Bone marrow (tissue), 2 donors: ENCODE data around the gene TMEM151B.
A peak's percentile ranks its signal among the peaks of the same experiment; 100 is the strongest.
"Not testable (repeated sequence)": the region's sequence is repeated elsewhere in the genome, so short reads cannot be mapped to it uniquely, and the experiment has no call there.

ENCODE experiments used
- DNase-seq, 2 donors: peaks; one replicate each; lab custom pipeline; 2025; lab: John Stamatoyannopoulos, UW

The TMEM151B gene

GRCh38 chr6:44333942-44334341, 63.7 kb downstream of the TMEM151B start:
- no peak for DNase-seq

DNA sequence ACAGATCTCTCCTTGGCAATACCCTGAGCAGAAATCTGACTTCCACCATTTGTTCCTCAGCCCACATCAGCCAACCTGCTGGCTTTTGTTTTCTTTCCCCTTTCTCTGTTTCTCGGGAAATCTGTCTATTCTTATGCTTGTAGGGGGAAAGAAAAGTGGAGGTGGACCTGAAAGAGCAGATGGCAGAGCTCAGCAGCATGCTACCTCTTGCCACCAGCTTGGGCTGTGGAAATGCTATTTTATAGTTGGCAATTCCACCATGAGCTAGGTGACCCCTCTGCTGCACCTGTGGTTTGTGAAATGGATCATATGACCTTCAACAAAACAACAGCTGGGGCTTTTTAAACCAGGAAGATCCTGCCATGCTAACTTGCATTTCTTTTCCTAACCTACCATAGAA, 65.4 kb downstream of the TMEM151B start:
- no peak for DNase-seq

- peak; percentile 8 to 55 for DNase-seq
Measured at GRCh38 chr6:44338228-44339122, 68.2 kb downstream of the TMEM151B start.

DNA sequence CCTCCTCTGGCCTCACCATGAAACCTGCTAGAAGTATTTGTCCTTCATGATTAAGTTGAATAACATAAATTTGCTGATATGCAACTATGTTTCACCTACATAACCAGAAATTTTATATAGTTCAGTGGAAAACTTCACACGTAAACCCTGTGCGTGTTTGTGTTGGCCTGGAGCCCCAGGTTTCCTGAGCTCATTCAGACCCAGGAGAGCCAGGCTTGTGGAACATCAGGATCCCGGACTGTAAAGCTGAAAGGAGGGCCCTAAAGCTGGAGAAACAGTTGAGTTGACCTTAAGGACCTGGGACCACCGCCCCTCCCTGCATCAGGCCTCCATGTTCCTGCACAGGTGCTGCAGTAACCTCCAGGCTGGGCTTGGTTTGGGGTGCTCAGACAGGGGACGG, 69.1 kb downstream of the TMEM151B start:
- no peak for DNase-seq

DNA sequence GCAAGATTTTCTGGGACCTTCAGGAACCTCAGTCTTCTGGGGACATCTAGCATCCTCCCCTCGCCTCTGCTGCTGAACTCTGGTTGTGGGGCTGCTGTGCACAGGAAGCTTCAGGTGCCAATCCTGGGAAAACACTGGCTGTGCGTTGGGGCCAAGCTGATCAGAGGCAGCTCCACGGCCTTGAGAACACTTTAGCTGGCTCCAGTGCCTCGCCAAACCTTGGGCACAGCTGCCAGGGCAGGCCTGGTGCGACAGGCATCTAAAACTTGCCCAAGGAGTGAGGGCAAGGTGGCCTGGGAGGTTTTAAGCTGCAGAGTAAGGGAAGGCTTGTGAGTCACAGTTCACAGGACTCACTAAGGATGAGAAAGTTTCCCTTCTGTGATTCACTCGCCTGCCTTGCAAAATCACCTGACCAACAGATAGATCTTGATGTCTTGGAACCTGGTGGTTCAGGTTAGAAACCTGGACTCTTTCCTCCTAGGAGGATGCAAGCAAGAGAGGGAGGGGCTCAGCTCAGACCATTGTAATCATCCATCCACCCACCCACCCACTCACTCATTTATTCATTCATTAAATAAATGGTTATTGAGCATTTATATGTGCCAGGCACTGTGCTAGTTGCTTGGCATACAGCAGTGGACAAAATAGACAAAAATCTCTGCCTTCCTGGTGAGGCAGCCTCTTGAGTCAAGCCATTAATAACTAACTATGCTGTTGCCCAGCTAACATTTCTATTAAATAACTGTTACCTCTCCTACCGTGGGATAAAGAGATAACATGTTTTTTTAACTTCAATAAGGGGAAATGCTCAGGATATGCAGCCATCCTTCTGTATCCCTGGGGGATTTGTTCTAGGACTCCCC, 69.7 kb downstream of the TMEM151B start:
- no peak for DNase-seq

DNA sequence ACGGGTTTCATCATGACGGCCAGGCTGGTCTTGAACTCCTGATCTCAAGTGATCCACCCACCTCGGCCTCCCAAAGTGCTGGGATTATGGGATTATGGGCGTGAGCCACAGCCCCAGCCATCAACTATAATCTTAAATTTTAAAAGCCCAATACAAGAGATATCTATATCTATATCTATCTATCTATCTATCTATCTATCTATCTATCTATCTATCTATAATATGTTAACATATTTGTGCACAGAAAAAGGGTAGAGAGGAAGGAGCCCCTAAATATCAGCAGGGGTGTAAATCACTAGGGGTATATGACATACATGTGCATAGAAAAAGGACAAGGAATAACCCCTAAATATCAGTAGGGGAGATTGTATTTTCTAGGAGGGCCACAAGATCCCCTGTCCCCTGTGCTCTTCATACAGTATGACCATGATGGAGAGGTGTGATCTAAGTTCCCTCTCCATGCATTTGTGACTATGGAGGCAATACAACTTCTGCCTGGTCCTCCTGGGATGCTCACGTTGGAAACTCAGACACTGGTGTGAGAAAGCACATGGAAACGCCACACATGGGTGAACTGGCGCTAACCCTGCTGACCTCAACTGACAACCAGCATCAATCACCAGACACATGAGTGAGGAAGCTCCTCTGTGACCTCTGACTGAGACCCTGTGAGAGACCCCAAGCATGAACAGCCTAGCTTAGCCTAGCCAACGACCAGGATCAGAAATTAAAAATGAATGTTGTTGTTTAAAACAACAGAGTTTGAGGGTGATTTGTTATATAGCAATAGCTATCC, 71.0 kb downstream of the TMEM151B start:
- DNase-seq, result no peak

- DNase-seq, result no peak
Measured at GRCh38 chr6:44342052-44342451, 71.8 kb downstream of the TMEM151B start.

DNA sequence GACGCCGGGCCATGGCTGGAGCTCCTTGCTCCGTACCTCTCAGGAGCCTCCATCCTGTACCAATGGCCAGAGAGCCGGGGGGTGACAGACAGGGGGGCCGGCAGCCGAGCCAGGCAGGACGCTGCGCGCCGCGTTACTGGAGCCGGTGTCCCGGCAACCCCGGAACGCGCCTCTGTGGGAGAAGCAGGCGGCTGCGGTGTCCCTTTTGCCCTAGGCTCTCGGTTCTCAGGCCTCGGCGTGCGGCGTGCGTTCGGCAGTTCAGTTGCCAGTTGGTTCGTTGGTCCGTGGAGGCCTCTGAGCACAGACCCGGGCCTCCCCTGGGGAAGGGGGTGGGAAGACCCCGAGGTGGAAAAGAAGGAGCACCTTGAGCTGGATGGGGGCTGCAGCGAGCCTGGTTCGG, 72.2 kb downstream of the TMEM151B start, which contains the start of gene SPATS1:
Gene SPATS1 (plus strand): TSS at position 162 of the 400 bp plus-strand sequence. CDS start 446 bp downstream, outside the sequence.
- no peak for DNase-seq

GRCh38 chr6:44346818-44347217, 76.6 kb downstream of the TMEM151B start:
- not testable (repeated sequence) for DNase-seq

DNA sequence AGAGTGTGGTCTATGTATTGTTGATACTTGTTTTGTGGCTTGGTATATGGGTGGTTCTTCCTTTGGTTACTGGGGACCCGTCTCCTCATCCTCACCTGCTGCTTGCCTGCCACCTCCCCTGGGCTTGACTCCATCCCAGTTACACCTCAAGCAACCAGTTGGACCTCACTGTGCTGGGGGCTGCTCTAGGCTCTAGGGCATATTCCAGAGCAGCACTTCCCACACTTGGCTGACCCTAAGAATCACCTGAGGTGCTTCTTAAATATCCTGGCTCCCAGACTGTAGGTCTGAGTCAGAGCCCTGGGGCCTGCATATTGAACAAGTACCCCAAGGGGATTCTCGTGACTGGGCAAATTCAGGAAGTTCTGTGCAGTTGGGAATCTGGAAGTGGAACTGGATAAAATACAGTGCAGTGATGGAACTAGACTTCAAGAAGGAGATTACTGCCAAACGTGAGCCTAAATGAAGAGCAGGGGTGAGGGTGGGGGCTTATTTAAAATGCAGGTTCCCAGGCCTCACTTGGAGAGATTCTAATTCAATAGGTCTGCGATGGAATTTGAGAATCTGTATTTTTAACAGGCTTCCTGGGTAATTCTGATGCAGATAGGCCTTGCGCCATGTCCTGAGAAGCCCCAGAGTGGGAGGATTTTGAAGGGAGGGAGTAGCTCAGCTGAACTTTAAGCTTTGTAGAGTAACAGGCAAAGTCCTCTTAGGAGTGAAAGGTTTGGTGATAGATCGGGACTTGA, 79.8 kb downstream of the TMEM151B start:
- no peak for DNase-seq

DNA sequence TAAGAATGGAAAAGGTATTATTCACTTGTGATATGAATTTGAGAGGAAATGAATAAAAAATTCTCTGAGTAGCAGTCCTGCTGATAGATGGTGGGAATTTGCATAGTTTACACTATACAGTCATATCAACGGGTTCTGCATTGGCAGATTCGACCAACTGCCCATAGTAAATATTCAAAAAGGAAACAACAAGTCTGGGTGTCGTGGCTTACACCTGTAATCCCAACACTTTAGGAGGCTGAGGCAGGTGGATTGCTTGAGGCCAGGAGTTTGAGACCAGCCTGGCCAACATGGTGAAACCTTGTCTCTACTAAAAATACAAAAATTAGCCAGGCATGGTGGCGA, 80.4 kb downstream of the TMEM151B start:
- not testable (repeated sequence) for DNase-seq

DNA sequence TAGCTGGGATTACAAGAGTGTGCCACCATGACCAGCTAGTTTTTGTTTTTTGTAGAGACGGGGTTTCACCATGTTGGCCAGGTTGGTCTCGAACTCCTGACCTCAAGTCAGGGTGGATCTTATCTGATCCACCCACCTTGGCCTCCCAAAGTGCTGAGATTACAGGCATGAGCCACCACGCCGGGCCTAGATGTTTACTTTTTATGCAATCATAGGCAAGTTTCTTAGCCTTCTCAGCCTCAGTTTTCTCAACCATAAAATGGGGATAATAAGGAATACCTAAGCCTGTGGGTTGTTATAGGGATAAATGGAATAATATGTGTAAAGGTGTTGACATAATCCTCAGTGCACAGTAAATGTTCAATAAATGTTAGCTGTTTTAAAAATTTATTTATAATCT, 82.0 kb downstream of the TMEM151B start:
- DNase-seq, result no peak

DNA sequence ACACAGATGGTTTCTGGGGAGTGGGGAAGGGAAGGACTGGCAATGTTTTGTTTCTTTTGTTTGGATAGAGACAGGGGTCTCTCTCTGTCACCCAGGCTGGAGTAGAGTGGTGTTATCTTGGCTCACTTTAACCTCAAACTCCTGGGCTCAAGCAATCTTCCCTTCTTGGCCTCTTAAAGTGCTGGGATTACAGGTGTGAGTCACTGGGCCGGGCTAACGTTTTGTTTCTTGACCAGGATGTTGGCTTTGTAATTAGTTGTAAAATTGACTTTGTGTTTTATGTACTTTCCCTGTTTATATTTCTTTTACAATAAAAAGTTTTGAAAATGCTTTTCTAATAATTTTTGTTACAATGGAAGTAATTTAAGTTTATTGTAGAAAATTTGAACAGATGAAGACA, 83.1 kb downstream of the TMEM151B start:
- DNase-seq, result no peak

DNA sequence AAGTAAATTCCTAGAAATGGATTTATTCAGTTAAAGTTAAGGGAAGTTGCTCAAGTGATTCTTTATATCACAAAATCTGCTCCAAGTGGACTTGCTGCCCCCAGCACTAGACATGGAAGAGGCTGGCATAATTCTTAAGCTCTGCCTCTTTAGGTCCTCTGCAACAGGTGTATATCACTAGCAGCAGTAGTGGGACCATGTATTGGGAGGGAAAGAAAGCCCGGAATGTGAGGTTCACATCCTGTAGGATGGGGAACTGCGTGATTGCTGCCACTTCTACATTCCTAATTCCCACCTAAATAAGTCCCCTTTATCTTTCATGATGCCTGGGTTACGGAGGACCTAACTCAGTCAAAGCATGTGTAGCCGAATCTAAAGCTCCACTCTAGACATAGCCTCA, 85.4 kb downstream of the TMEM151B start:
- DNase-seq, result no peak

- no peak for DNase-seq
Measured at GRCh38 chr6:44356487-44356886, 86.2 kb downstream of the TMEM151B start.
